ENCODE data around the gene ULBP1. TPM values are rescaled to one million over a fixed set of nuclear protein-coding genes. Genes with fewer than 3 reads are reported as not detected.
"Not testable (repeated sequence)": the region's sequence is repeated elsewhere in the genome, so short reads cannot be mapped to it uniquely, and the experiment has no call there.

Gene ULBP1
- total RNA-seq (under 1 TPM in 3 of 4 donors, not detected in 1; 0.20 to 0.22 (median 0.21) TPM), polyA plus RNA-seq (0.20 TPM)
- long read RNA-seq, donor 1, partial matches to known transcripts = 0 of 1 reads
- long read RNA-seq, donor 1, other reads (novel, unspliced or antisense) = 0 of 1 reads
- long read RNA-seq, donor 2 = 0 reads
- long read RNA-seq, donor 3, partial matches to known transcripts = 0 of 2 reads
- long read RNA-seq, donor 3, other reads (novel, unspliced or antisense) = 1 of 2 reads
- long read RNA-seq, donor 4 = 0 reads

DNA sequence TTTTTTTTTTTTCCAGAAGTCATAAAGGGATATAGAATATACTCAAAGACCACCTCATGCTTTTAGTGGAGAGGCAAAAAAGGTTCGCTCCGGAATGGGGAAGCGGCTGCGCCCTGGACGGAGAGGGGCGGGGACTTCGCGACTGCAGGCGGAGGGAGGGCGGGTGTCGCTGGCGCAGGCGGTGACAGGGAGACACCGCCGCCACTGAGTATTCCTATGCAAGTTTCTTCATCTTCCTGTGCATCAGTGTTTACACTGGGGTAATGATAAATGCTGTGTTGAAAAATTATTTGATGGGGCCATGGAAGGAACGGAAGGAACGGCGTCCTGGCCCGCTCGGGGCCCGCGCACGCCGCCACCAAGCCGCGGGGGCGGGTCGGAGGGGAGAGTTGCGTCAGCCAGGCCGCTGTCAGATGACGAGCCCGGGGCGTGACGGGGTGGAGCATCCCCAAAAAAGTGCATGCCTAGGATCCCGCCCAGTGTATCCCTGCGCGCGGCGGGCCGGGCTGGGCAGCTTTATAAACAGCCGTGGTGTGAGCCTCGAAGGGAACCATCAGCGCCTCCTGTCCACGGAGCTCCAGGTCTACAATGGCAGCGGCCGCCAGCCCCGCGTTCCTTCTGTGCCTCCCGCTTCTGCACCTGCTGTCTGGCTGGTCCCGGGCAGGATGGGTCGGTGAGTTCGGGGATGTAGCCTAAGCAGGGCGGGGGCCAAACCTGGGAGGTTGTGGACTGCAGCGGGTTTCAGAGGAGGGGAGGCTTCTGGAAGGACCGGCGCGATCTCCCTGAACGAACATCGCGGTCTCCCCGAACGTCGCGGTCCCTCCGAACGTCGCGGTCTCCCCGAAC lies at the start of gene ULBP1:
Gene ULBP1 (plus strand): TSS at position 482 of the 846 bp plus-strand sequence. CDS start 107 bp downstream, at position 589.
- DNase-seq (peak; percentile 92 to 96 (median 94)), ATAC-seq (peak; percentile 96 to 97)
- WGBS = 1% methylated on average over 69 of the region's 69 CpGs
- H3K9me3 ChIP-seq (ENCODE audit: control insufficient read depth, low read length) = no peaks in the 10 kb centered on the region
- intact Hi-C loops (cut with DNase I) = no loop called here
- no peaks in the 10 kb centered on the region for H3K27me3 ChIP-seq (ENCODE audit: control insufficient read depth, insufficient read depth)
- H3K27ac ChIP-seq (ENCODE audit: low read length) = no peak within 1 kb of the TSS
- H3K4me1 ChIP-seq (ENCODE audit: control insufficient read depth, insufficient read depth, low read length) = peaks cover 4% of the 10 kb centered on the region
- peak within 1 kb of the TSS; percentile 51 for H3K4me3 ChIP-seq (ENCODE audit: low read length)

DNA sequence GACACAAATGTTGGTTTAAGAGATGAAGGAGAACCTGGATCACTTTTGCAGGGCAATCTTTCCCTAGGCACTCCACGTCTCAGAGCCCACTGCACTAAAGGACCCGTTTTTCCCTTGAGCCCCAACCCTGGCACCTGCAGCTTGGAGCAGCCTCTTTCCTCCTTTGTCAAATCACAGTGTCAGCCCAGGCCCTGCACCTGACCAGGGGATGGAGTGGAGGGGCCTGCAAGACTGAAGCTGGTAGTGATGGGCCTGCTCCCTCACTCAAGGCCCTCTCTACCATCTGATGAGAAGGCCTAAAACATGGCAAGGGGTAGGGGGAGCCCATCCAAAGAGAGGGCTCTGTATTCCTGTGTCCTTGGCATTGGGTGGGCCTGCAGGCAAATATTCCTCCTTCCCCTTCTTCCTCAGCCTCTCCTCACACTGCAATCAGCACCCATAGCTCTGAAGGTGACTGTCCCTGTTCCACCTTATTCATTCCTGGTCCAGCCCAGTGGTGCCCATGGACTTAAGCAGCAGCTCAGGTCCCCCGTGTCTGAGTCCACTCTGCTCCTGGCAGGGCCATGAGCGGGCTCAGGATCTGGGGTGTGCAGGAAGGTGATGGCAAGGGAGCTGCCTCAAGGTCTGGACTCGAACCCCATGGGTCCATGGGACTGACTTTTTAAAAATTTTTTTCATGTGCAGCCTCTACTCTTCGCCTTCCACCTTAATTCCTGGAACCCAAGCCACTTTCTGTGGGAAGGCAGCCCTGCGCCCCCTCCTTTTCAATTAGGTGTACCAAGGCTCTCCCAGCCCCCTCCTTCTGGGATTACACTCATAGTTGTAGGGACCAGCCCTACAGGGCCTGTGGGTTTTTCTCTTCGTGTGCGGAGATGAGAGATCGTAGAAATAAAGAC lies 47.5 kb upstream of the ULBP1 start:
- no peak for ATAC-seq
- WGBS = 91% methylated on average over 10 of the region's 10 CpGs
- no peaks in the 10 kb centered on the region for H3K4me1 ChIP-seq (ENCODE audit: control insufficient read depth, insufficient read depth, low read length)
- no peaks in the 10 kb centered on the region for H3K27me3 ChIP-seq (ENCODE audit: control insufficient read depth, insufficient read depth)
- H3K27ac ChIP-seq (ENCODE audit: low read length) = no peak overlapping the region
- H3K4me3 ChIP-seq (ENCODE audit: low read length) = no peak overlapping the region
- no peak for DNase-seq
- intact Hi-C loops (cut with DNase I) = no loop called here
- H3K9me3 ChIP-seq (ENCODE audit: control insufficient read depth, low read length) = no peaks in the 10 kb centered on the region

- no peaks in the 10 kb centered on the region for H3K27me3 ChIP-seq (ENCODE audit: control insufficient read depth, insufficient read depth)
- ATAC-seq (no peak), DNase-seq (no peak)
- no peaks in the 10 kb centered on the region for H3K9me3 ChIP-seq (ENCODE audit: control insufficient read depth, low read length)
- 94% methylated on average over 2 of the region's 2 CpGs for WGBS
- no peaks in the 10 kb centered on the region for H3K4me1 ChIP-seq (ENCODE audit: control insufficient read depth, insufficient read depth, low read length)
- intact Hi-C loops (cut with DNase I) = no loop called here
- H3K4me3 ChIP-seq (ENCODE audit: low read length) = no peak overlapping the region
- H3K27ac ChIP-seq (ENCODE audit: low read length) = no peak overlapping the region
Observed at GRCh38 chr6:149917679-149918078, 46.1 kb upstream of the ULBP1 start.

DNA sequence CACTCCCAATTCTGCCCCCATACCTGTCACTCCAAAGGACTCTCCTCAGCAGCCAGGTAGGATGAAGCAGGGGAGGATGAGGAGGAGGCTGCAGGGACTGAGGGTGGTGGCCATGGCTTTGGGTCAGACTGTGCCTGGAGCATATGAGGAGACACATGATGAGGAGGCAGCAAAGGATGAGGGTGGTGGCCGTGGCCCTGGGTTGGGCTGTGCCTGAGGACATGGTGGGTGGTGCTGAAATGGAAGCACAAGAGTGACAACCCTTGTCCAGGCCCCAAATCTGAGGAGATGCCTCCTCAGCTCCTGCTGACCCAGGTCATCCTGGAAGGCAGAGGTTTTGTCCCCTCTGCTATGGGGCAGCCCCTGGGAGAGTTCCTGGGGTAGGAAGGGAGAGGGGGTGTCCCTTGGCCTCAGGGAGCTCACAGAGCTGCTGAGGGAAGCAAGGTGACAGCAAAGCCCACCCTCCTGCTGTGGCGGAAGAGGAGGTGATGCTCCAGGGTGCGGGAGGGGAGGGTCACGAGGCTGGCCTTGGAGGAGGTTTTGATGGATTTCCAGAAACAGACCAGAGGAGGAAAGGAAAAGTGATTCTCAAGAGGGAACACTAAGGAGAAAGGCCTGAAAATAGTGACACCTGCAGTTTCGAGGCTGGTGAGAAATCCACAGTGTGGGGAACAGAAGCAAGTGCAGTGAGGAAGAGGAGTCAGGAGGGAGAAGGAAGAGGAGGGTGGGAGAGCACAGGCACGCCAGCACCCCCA lies 45.4 kb upstream of the ULBP1 start:
- 82% methylated on average over 6 of the region's 6 CpGs for WGBS
- no peaks in the 10 kb centered on the region for H3K27me3 ChIP-seq (ENCODE audit: control insufficient read depth, insufficient read depth)
- ATAC-seq (no peak), DNase-seq (no peak)
- H3K4me3 ChIP-seq (ENCODE audit: low read length) = no peak overlapping the region
- intact Hi-C loops (cut with DNase I) = no loop called here
- H3K9me3 ChIP-seq (ENCODE audit: control insufficient read depth, low read length) = no peaks in the 10 kb centered on the region
- H3K27ac ChIP-seq (ENCODE audit: low read length) = no peak overlapping the region
- H3K4me1 ChIP-seq (ENCODE audit: control insufficient read depth, insufficient read depth, low read length) = no peaks in the 10 kb centered on the region

- 87% methylated on average over 11 of the region's 11 CpGs for whole genome bisulfite sequencing
- H3K9me3 ChIP-seq (ENCODE audit: control insufficient read depth, low read length); DNase-seq; H3K27me3 ChIP-seq (ENCODE audit: control insufficient read depth, insufficient read depth); H3K4me1 ChIP-seq (ENCODE audit: control insufficient read depth, insufficient read depth, low read length); ATAC-seq; intact Hi-C loops (cut with DNase I); H3K4me3 ChIP-seq (ENCODE audit: low read length); H3K27ac ChIP-seq (ENCODE audit: low read length): not testable (repeated sequence)
Observed at GRCh38 chr6:149919126-149919833, 44.5 kb upstream of the ULBP1 start.

- Histone ChIP-seq H3K4me1 (ENCODE audit: control insufficient read depth, insufficient read depth, low read length) (no peaks in the 10 kb centered on the region), H3K4me3 (ENCODE audit: low read length) (no peak overlapping the region), H3K27me3 (ENCODE audit: control insufficient read depth, insufficient read depth) (no peaks in the 10 kb centered on the region), H3K27ac (ENCODE audit: low read length) (no peak overlapping the region), H3K9me3 (ENCODE audit: control insufficient read depth, low read length) (no peaks in the 10 kb centered on the region)
- DNase-seq (no peak), ATAC-seq (no peak)
- 90% methylated on average over 4 of the region's 4 CpGs for WGBS
- intact Hi-C loops (cut with DNase I) = loop anchor here in 2 of 4 donors (5.0 to 10.0 kb wide), 3 partner anchors 53 to 195 kb away; no protein-coding TSS in a partner anchor
Observed at GRCh38 chr6:149919834-149920225, 43.9 kb upstream of the ULBP1 start.

DNA sequence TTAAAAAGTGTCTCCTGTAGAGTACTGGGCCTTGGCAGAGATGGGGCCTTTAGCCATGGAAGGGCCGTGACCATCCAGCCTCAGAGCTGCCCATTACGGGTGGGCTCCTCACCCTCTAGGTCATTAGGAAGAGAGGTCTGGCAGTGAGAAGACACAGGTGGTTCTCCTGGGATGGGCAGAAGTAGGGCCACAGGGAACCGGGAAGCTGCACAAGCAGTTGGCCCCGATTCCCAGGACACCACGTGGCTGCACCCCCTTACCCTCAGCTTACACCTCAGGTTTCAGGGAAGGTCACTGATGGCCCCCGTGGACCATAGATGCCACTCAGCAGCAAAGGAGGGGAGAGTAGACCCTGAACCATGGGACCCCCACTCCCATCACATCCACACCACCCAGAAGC lies 42.4 kb upstream of the ULBP1 start:
- H3K27me3 ChIP-seq (ENCODE audit: control insufficient read depth, insufficient read depth) = no peaks in the 10 kb centered on the region
- no peak overlapping the region for H3K27ac ChIP-seq (ENCODE audit: low read length)
- DNase-seq = peak in 1 of 3 donors; percentile 16
- ATAC-seq = no peak
- intact Hi-C loops (cut with DNase I) = loop anchor here in 2 of 4 donors (5.0 to 10.0 kb wide), 3 partner anchors 54 to 197 kb away; no protein-coding TSS in a partner anchor
- no peak overlapping the region for H3K4me3 ChIP-seq (ENCODE audit: low read length)
- WGBS = 91% methylated on average over 6 of the region's 6 CpGs
- H3K4me1 ChIP-seq (ENCODE audit: control insufficient read depth, insufficient read depth, low read length) = no peaks in the 10 kb centered on the region
- H3K9me3 ChIP-seq (ENCODE audit: control insufficient read depth, low read length) = no peaks in the 10 kb centered on the region

GRCh38 chr6:149922091-149922490 lies 41.7 kb upstream of the ULBP1 start:
- not testable (repeated sequence) for DNase-seq; H3K4me3 ChIP-seq (ENCODE audit: low read length)
- WGBS = 39% methylated on average over 5 of the region's 5 CpGs

DNA sequence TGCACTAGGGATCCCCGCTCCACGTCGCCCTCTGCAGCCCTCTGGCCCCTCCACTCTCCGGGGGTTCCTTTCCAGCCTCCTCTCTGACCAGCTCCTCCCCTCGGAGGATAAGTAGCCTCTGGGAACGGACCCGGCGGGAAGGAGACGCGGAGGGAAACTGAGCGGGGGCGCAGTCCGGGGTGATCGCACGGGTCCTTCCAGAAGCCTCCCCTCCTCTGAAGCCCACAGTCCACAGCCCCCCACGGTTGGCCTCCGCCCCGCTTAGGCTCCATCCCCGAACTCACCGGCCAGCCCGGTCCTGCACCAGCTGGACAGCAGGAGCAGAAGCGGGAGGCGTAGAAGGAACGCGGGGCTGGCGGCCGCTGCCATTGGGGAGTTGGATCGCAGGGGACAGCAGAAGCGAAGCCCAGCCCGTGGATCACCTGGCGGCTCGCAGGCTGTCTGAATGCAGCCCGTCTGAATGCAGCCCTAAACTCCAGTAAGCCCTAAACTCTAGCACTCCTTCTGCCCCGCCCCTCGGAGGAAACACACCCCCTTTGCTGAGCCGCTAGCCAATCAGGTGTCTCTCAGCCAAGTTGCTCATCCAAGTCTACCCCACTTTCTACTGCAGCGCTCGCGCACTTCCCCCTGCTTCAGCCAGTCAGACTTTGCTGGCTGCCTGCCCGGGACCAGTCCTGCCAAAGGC lies 41.0 kb upstream of the ULBP1 start, which contains the start of gene RAET1G:
Gene RAET1G (minus strand): TSS at position 480 of the 685 bp plus-strand sequence. CDS start 111 bp downstream, at position 369.
- intact Hi-C loops (cut with DNase I) = loop anchor here in 2 of 4 donors (5.0 to 10.0 kb wide), 3 partner anchors 55 to 198 kb away; no protein-coding TSS in a partner anchor
- under 1% methylated on average over 40 of the region's 40 CpGs for WGBS
- Histone ChIP-seq H3K27me3 (ENCODE audit: control insufficient read depth, insufficient read depth) (no peaks in the 10 kb centered on the region), H3K4me1 (ENCODE audit: control insufficient read depth, insufficient read depth, low read length) (no peaks in the 10 kb centered on the region), H3K4me3 (ENCODE audit: low read length) (peak within 1 kb of the TSS; percentile 7), H3K27ac (ENCODE audit: low read length) (no peak within 1 kb of the TSS), H3K9me3 (ENCODE audit: control insufficient read depth, low read length) (no peaks in the 10 kb centered on the region)
- peak; percentile 91 to 93 for ATAC-seq
- peak; percentile 94 to 97 (median 96) for DNase-seq

More at GRCh38 chr6:149922091-149922490, 41.7 kb upstream of the ULBP1 start:
- not testable (repeated sequence) for H3K4me1 ChIP-seq (ENCODE audit: control insufficient read depth, insufficient read depth, low read length); ATAC-seq; H3K27ac ChIP-seq (ENCODE audit: low read length); H3K9me3 ChIP-seq (ENCODE audit: control insufficient read depth, low read length); H3K27me3 ChIP-seq (ENCODE audit: control insufficient read depth, insufficient read depth)
- intact Hi-C loops (cut with DNase I) = loop anchor here in 2 of 4 donors (5.0 to 10.0 kb wide), 3 partner anchors 55 to 197 kb away; no protein-coding TSS in a partner anchor
